Measurements from ENCODE around the gene CDON. TPM values are rescaled to one million over a fixed set of nuclear protein-coding genes. Genes with fewer than 3 reads are reported as not detected.

CDON gene
- total and polyA plus RNA-seq, 2 donors (not counting 1 experiment from before 2014, with no cell fraction given) = 0.01 TPM; not detected in 1

DNA sequence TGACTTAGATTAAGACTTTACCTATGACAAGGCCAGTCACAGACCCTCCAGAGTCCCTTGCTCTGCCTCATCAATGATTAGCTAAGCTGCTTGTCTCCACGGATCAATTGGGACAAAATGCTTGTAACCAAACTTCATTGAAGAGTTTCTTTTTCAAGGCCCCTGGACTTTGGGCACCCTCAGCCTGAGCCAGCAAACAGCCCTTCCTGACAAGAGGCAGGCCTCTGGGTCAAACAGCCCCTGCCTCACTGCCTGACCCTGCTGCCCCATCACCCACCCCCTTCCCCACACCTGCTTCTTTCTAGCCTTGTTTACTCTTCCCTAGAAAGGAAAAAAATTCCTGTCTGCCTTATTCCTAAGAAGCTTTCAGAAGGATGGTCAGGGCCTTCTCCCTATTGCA, 26.3 kb upstream of the CDON start:
- POLR2A ChIA-PET = no interaction called here
- Histone ChIP-seq H3K36me3 (replicated peaks in 1 of 2; ENCODE audit: control extremely low read depth in 1 of 2, control insufficient read depth in 1 of 2, extremely low read depth in 1 of 2, insufficient read depth in 2 of 2, low read length in 1 of 2) (no peaks in the 10 kb centered on the region), H3K4me3 (ENCODE audit: control extremely low read depth in 1 of 5, extremely low read depth in 1 of 5, insufficient read depth in 1 of 5, low read depth in 2 of 5, low read length in 4 of 5) (no peak overlapping the region), H4K20me1 (ENCODE audit: control insufficient read depth, insufficient read depth, low read length, poor library complexity, severe bottlenecking) (no peaks in the 10 kb centered on the region), H3K9ac (ENCODE audit: low read length) (no peak overlapping the region), H3K4me1 (ENCODE audit: control insufficient read depth in 2 of 2, insufficient read depth in 2 of 2, low read length in 2 of 2) (no peaks in the 10 kb centered on the region), H3K27ac (ENCODE audit: low read length in 2 of 2) (no peak overlapping the region), H3K27me3 (replicated peaks in 1 of 4; ENCODE audit: control extremely low read depth in 1 of 4, control insufficient read depth in 3 of 4, insufficient read depth in 4 of 4, low read length in 3 of 4) (no peaks in the 10 kb centered on the region), H2AFZ (ENCODE audit: insufficient read depth, low read depth, low read length, poor library complexity, severe bottlenecking) (no peak overlapping the region), H3K79me2 (ENCODE audit: control insufficient read depth, insufficient read depth, low read length) (no peaks in the 10 kb centered on the region), H3K4me2 (replicated peaks; ENCODE audit: low read depth, low read length, poor library complexity, severe bottlenecking) (no peak overlapping the region), H3K9me3 (ENCODE audit: control extremely low read depth in 1 of 3, control insufficient read depth in 2 of 3, insufficient read depth in 1 of 3, low read length in 2 of 3) (no peaks in the 10 kb centered on the region)
- H3K9me3 Mint-ChIP-seq (ENCODE audit: insufficient read depth) = no peaks in the 10 kb centered on the region
- no peak for DNase-seq
- TF ChIP-seq, protein P1, sequence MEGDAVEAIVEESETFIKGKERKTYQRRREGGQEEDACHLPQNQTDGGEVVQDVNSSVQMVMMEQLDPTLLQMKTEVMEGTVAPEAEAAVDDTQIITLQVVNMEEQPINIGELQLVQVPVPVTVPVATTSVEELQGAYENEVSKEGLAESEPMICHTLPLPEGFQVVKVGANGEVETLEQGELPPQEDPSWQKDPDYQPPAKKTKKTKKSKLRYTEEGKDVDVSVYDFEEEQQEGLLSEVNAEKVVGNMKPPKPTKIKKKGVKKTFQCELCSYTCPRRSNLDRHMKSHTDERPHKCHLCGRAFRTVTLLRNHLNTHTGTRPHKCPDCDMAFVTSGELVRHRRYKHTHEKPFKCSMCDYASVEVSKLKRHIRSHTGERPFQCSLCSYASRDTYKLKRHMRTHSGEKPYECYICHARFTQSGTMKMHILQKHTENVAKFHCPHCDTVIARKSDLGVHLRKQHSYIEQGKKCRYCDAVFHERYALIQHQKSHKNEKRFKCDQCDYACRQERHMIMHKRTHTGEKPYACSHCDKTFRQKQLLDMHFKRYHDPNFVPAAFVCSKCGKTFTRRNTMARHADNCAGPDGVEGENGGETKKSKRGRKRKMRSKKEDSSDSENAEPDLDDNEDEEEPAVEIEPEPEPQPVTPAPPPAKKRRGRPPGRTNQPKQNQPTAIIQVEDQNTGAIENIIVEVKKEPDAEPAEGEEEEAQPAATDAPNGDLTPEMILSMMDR (IDR thresholded peaks at IDR 0.05) = no peak
- no peak for TF ChIP-seq EZH2 (IDR thresholded peaks at IDR 0.05; ENCODE audit: borderline replicate concordance, insufficient read depth, low read depth, low read length, poor library complexity, severe bottlenecking)
- CTCF ChIA-PET = no interaction called here
- H3K27me3 Mint-ChIP-seq = no peaks in the 10 kb centered on the region
- ATAC-seq (ENCODE audit: low read depth) = no peak
- 67% methylated on average over 1 of the region's 1 CpG for WGBS (ENCODE audit: insufficient coverage)
- intact Hi-C loops (cut with micrococcal nuclease) = no loop called here
- no peaks in the 10 kb centered on the region for H3K4me1 Mint-ChIP-seq
- H3K4me3 Mint-ChIP-seq = no peak overlapping the region
- no peak overlapping the region for H3K27ac Mint-ChIP-seq

DNA sequence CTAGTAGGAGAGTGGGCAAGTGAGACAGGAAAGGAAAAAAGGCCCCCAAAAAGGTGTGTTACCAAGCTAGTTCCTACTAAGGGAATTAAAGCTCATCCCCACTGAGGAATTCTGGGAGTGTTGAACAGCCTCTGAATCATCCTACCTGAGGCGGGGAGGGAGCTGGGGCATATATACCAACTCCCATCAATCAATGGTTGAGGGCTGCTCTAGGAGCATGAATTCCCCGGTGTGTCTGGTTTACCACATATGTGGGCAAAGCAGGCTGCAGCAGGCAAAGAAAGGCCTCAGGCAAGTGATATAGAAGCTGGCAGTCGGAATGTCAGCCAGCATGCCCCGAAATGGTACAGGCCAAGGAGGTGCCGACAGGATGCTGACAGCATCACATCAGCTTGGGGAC, 23.6 kb upstream of the CDON start:
- no peak overlapping the region for H3K4me2 ChIP-seq (replicated peaks; ENCODE audit: low read depth, low read length, poor library complexity, severe bottlenecking)
- no peaks in the 10 kb centered on the region for H3K27me3 ChIP-seq (replicated peaks in 1 of 4; ENCODE audit: control extremely low read depth in 1 of 4, control insufficient read depth in 3 of 4, insufficient read depth in 4 of 4, low read length in 3 of 4)
- Mint-ChIP-seq H3K27me3 (peaks cover 13% of the 10 kb centered on the region), H3K9me3 (ENCODE audit: insufficient read depth) (no peaks in the 10 kb centered on the region), H3K27ac (no peak overlapping the region), H3K4me1 (no peaks in the 10 kb centered on the region), H3K4me3 (no peak overlapping the region)
- no peak overlapping the region for H3K4me3 ChIP-seq (ENCODE audit: control extremely low read depth in 1 of 5, extremely low read depth in 1 of 5, insufficient read depth in 1 of 5, low read depth in 2 of 5, low read length in 4 of 5)
- DNase-seq (no peak), ATAC-seq (ENCODE audit: low read depth) (no peak)
- WGBS (ENCODE audit: insufficient coverage) = 68% methylated on average over 5 of the region's 5 CpGs
- no peak overlapping the region for H3K9ac ChIP-seq (ENCODE audit: low read length)
- no peaks in the 10 kb centered on the region for H3K79me2 ChIP-seq (ENCODE audit: control insufficient read depth, insufficient read depth, low read length)
- H3K27ac ChIP-seq (ENCODE audit: low read length in 2 of 2) = no peak overlapping the region
- H3K36me3 ChIP-seq (replicated peaks in 1 of 2; ENCODE audit: control extremely low read depth in 1 of 2, control insufficient read depth in 1 of 2, extremely low read depth in 1 of 2, insufficient read depth in 2 of 2, low read length in 1 of 2) = no peaks in the 10 kb centered on the region
- intact Hi-C loops (cut with micrococcal nuclease) = no loop called here
- H4K20me1 ChIP-seq (ENCODE audit: control insufficient read depth, insufficient read depth, low read length, poor library complexity, severe bottlenecking) = no peaks in the 10 kb centered on the region
- ChIA-PET CTCF (no interaction called here), POLR2A (no interaction called here)
- H3K9me3 ChIP-seq (ENCODE audit: control extremely low read depth in 1 of 3, control insufficient read depth in 2 of 3, insufficient read depth in 1 of 3, low read length in 2 of 3) = peaks cover 0 to 3% (median 0%) of the 10 kb centered on the region in 3 donors
- no peak overlapping the region for H2AFZ ChIP-seq (ENCODE audit: insufficient read depth, low read depth, low read length, poor library complexity, severe bottlenecking)
- no peaks in the 10 kb centered on the region for H3K4me1 ChIP-seq (ENCODE audit: control insufficient read depth in 2 of 2, insufficient read depth in 2 of 2, low read length in 2 of 2)
- no peak for TF ChIP-seq EZH2 (IDR thresholded peaks at IDR 0.05; ENCODE audit: borderline replicate concordance, insufficient read depth, low read depth, low read length, poor library complexity, severe bottlenecking)
- TF ChIP-seq, protein P1 (IDR thresholded peaks at IDR 0.05) = no peak
